ENCODE measurements around the gene SLC25A17.
"Not testable (repeated sequence)": the region's sequence is repeated elsewhere in the genome, so short reads cannot be mapped to it uniquely, and the experiment has no call there.

GRCh38 chr22:40781749-40782148 lies 37.4 kb downstream of the SLC25A17 start:
- TF ChIP-seq, protein P1, sequence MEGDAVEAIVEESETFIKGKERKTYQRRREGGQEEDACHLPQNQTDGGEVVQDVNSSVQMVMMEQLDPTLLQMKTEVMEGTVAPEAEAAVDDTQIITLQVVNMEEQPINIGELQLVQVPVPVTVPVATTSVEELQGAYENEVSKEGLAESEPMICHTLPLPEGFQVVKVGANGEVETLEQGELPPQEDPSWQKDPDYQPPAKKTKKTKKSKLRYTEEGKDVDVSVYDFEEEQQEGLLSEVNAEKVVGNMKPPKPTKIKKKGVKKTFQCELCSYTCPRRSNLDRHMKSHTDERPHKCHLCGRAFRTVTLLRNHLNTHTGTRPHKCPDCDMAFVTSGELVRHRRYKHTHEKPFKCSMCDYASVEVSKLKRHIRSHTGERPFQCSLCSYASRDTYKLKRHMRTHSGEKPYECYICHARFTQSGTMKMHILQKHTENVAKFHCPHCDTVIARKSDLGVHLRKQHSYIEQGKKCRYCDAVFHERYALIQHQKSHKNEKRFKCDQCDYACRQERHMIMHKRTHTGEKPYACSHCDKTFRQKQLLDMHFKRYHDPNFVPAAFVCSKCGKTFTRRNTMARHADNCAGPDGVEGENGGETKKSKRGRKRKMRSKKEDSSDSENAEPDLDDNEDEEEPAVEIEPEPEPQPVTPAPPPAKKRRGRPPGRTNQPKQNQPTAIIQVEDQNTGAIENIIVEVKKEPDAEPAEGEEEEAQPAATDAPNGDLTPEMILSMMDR (IDR thresholded peaks at IDR 0.05; ENCODE audit: low read depth, low read length) = not testable (repeated sequence)
- not testable (repeated sequence) for TF ChIP-seq EZH2phosphoT487 (IDR thresholded peaks at IDR 0.05; ENCODE audit: low read depth)
